A549 (cell line): Measurements from ENCODE around the gene VAMP7. TPM values are rescaled to one million over a fixed set of nuclear protein-coding genes. Genes with fewer than 3 reads are reported as not detected.
"Not testable (repeated sequence)": the region's sequence is repeated elsewhere in the genome, so short reads cannot be mapped to it uniquely, and the experiment has no call there.

Source experiments
- ATAC-seq, 2 experiments: fragments of 200-7000 bp in 1 of 2; fragments of >200 bp in 1 of 2; cut with Nextera tagmentation in 1 of 2; cut with Tn5 transposase in 1 of 2; 3 replicates each; pipeline versions ENCODE4 v1.8.0 to v1.9.1; 2018 to 2020; ENCODE audit warnings: mild to moderate bottlenecking in 1 of 2, moderate library complexity in 1 of 2
- CTCF ChIA-PET: fragments of 300-600 bp; sonication (Branson Sonifier 250); formaldehyde crosslinking; extraction: SDS; loops from one replicate; lab custom pipeline; 2021; ENCODE audit warnings: antibody characterized with exemption, inconsistent platforms; lab: Yijun Ruan, JAX
- POLR2A ChIA-PET: fragments of 350-600 bp; formaldehyde crosslinking; extraction: SDS; loops from one replicate; lab custom pipeline; 2021; ENCODE audit warnings: antibody characterized with exemption, inconsistent platforms; lab: Yijun Ruan, JAX
- DNase-seq, 2 experiments: peaks; one replicate each; pipeline versions ENCODE4 v3.0.0 to v3.0.0-alpha.2; 2011 to 2016; ENCODE audit warnings: low read depth in 1 of 2, low spot score in 1 of 2
- FAIRE-seq: peaks from 2 replicates; lab custom pipeline; 2011; peaks lifted over from hg19 to GRCh38; lab: Jason Lieb, UNC
- H3K27ac ChIP-seq, 2 experiments: fragments of >200 bp; sonication (Bioruptor Twin); formaldehyde crosslinking; 3 replicates each; pipeline ENCODE4 v1.5.1; 2016 to 2017
- H3K4me1 ChIP-seq: fragments of >200 bp; sonication (Bioruptor Twin); formaldehyde crosslinking; 3 replicates; pipeline ENCODE4 v1.6.1; 2016
- H3K4me2 ChIP-seq: fragments of >200 bp; sonication (Bioruptor Twin); formaldehyde crosslinking; 3 replicates; pipeline ENCODE4 v1.6.1; 2016
- H3K4me3 ChIP-seq: fragments of >200 bp; sonication (Bioruptor Twin); formaldehyde crosslinking; 3 replicates; pipeline ENCODE4 v1.5.1; 2016
- H3K9me3 ChIP-seq: fragments of >200 bp; sonication (Bioruptor Twin); formaldehyde crosslinking; 3 replicates; pipeline ENCODE4 v1.6.1; 2016
- E2F6 ChIP-seq: IDR thresholded peaks from 2 replicates; pipeline ENCODE4 v1.6.1; 2012; ENCODE audit warnings: low read depth, borderline replicate concordance
- EHF ChIP-seq: fragments of 250-450 bp; sonication (Bioruptor Pico); IDR thresholded peaks from 2 replicates; pipeline ENCODE4 v1.5.0; 2020; ENCODE audit warnings: mild to moderate bottlenecking
- EP300 ChIP-seq, 2 experiments: fragments of >200 bp; sonication (Bioruptor Twin); formaldehyde crosslinking; IDR thresholded peaks; 2 replicates in 1 of 2; 3 replicates in 1 of 2; pipeline ENCODE4 v1.6.1; 2016 to 2017
- ESRRA ChIP-seq: fragments of 150-350 bp; IDR thresholded peaks from 2 replicates; pipeline ENCODE4 v1.6.1; 2014; ENCODE audit warnings: mild to moderate bottlenecking, low read length, borderline replicate concordance
- FOSB ChIP-seq: fragments of 250-450 bp; sonication (Bioruptor Pico); IDR thresholded peaks from 2 replicates; pipeline ENCODE4 v1.5.0; 2020; ENCODE audit warnings: mild to moderate bottlenecking, moderate library complexity
- FOSL2 ChIP-seq, 2 experiments: fragments of 450-650 bp in 1 of 2; fragments of >200 bp in 1 of 2; sonication (Bioruptor Twin) in 1 of 2; formaldehyde crosslinking; IDR thresholded peaks; 2 replicates each; pipeline versions ENCODE4 v1.5.0 to v1.6.1; 2016 to 2020; ENCODE audit warnings: mild to moderate bottlenecking in 1 of 2, moderate library complexity in 1 of 2
- FOXS1 ChIP-seq: fragments of 250-450 bp; sonication (Bioruptor Pico); IDR thresholded peaks from 2 replicates; pipeline ENCODE4 v1.5.0; 2020; ENCODE audit warnings: mild to moderate bottlenecking, moderate library complexity
- HES2 ChIP-seq: fragments of >200 bp; sonication (Bioruptor Twin); formaldehyde crosslinking; IDR thresholded peaks from 2 replicates; pipeline ENCODE4 v1.6.1; 2016
- JUNB ChIP-seq: fragments of >200 bp; sonication (Bioruptor Twin); formaldehyde crosslinking; IDR thresholded peaks from 2 replicates; pipeline ENCODE4 v1.6.1; 2016
- KDM5A ChIP-seq: fragments of 200-600 bp; sonication (generic); IDR thresholded peaks from 2 replicates; pipeline ENCODE4 v1.6.1; 2016; ENCODE audit warnings: antibody characterized with exemption, mild to moderate bottlenecking
- MAFK ChIP-seq: fragments of 450-650 bp; IDR thresholded peaks from 2 replicates; pipeline ENCODE4 v1.6.1; 2014; ENCODE audit not compliant: partially characterized antibody
- MAZ ChIP-seq: fragments of 150-350 bp; IDR thresholded peaks from 2 replicates; pipeline ENCODE4 v1.6.1; 2014; ENCODE audit warnings: antibody characterized with exemption, low read depth, low read length, borderline replicate concordance
- NPAS2 ChIP-seq: fragments of 250-450 bp; sonication (Bioruptor Pico); IDR thresholded peaks from 2 replicates; pipeline ENCODE4 v1.8.0; 2022; ENCODE audit warnings: mild to moderate bottlenecking, moderate library complexity, borderline replicate concordance
- NR3C1 ChIP-seq: fragments of >200 bp; sonication (Bioruptor Twin); formaldehyde crosslinking; IDR thresholded peaks from 3 replicates; pipeline ENCODE4 v1.6.1; 2017
- POLR2A ChIP-seq: IDR thresholded peaks from 2 replicates; pipeline ENCODE4 v1.6.1; 2012; ENCODE audit warnings: mild to moderate bottlenecking, low read length
- POLR2AphosphoS2 ChIP-seq: conservative IDR thresholded peaks from 2 replicates; pipeline ENCODE4 v1.6.1; 2012; ENCODE audit warnings: low read length, improper control_type of control experiment, inconsistent platforms
- RARB ChIP-seq: fragments of 250-450 bp; sonication (Bioruptor Pico); IDR thresholded peaks from 2 replicates; pipeline ENCODE4 v1.8.0; 2021; ENCODE audit warnings: mild to moderate bottlenecking, moderate library complexity
- RCOR1 ChIP-seq: fragments of 150-350 bp; IDR thresholded peaks from 2 replicates; pipeline ENCODE4 v1.6.1; 2014; ENCODE audit warnings: antibody characterized with exemption, low read length, low read depth
- TFCP2L1 ChIP-seq: fragments of 250-450 bp; sonication (Bioruptor Pico); IDR thresholded peaks from 2 replicates; pipeline ENCODE4 v1.5.0; 2021; ENCODE audit warnings: mild to moderate bottlenecking
- ZC3H11A ChIP-seq: fragments of 450-650 bp; IDR thresholded peaks from 2 replicates; pipeline ENCODE4 v1.6.1; 2014; ENCODE audit warnings: antibody characterized with exemption, mild to moderate bottlenecking
- ZFP36 ChIP-seq: fragments of 450-650 bp; IDR thresholded peaks from 2 replicates; pipeline ENCODE4 v1.6.1; 2014; ENCODE audit warnings: borderline replicate concordance; ENCODE audit not compliant: partially characterized antibody
- ZNF302 ChIP-seq: fragments of 250-450 bp; sonication (Bioruptor Pico); IDR thresholded peaks from 2 replicates; pipeline ENCODE4 v1.9.0; 2021; ENCODE audit warnings: inconsistent platforms, mild to moderate bottlenecking, moderate library complexity
- WGBS: methylation state at CpG from one replicate; pipeline ENCODE4 v1.1.6; 2017; ENCODE audit errors: missing lambda C conversion rate; 5-methylcytosine and 5-hydroxymethylcytosine counted together
- polyA plus RNA-seq, 4 experiments: library from polyadenylated mRNA; depleted of rRNA in 3 of 4; stranded (reverse); fragments of >200 nt; fragmentation: RNase III in 1 of 4; extraction: RNeasy Plus Mini Kit Qiagen cat#74134 plus additional on column Dnase treatment in 1 of 4; gene quantifications; 2 replicates in 3 of 4; 3 replicates in 1 of 4; pipeline ENCODE4 v1.2.3, GENCODE V29; 2011 to 2017
- TF ChIP-seq, protein P1 (sequence below): IDR thresholded peaks from 2 replicates; pipeline ENCODE4 v1.6.1; 2012

Gene VAMP7
- polyA plus RNA-seq, 2 of the 4 experiments (the other 2 are of a cell fraction): 35.4 to 53.7 TPM

DNA sequence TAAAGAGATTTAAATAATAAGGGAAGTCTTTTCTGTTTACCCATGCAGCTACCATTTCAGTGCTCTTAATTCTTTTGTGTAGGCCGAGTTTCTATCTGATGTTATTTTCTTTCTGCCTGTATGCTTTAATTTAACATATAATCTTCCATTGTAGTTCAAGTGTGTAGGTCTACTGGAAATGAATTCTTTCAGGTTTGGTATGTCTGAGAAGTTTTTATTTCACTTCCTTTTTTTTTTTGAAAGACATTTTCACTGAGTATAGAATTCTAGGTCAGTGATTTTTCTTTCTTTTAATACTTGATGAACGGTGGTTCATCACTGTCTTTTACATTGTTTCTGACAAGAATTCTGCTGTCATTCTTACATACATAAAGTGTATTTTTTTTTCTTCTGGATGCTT, 42.1 kb downstream of the VAMP7 start:
- no peak for TF ChIP-seq KDM5A
- 57% methylated on average over 2 of the region's 2 CpGs for WGBS
- Histone ChIP-seq H3K9me3 (no peaks in the 10 kb centered on the region; the same call in 2 of the 3 replicates), H3K4me3 (no peak overlapping the region), H3K4me1 (no peaks in the 10 kb centered on the region), H3K27ac (no peak overlapping the region), H3K4me2 (no peak overlapping the region)
- ChIA-PET CTCF (no interaction called here), POLR2A (no interaction called here)
- DNase-seq: no peak
- ATAC-seq: no peak
- FAIRE-seq: peak; percentile 61

DNA sequence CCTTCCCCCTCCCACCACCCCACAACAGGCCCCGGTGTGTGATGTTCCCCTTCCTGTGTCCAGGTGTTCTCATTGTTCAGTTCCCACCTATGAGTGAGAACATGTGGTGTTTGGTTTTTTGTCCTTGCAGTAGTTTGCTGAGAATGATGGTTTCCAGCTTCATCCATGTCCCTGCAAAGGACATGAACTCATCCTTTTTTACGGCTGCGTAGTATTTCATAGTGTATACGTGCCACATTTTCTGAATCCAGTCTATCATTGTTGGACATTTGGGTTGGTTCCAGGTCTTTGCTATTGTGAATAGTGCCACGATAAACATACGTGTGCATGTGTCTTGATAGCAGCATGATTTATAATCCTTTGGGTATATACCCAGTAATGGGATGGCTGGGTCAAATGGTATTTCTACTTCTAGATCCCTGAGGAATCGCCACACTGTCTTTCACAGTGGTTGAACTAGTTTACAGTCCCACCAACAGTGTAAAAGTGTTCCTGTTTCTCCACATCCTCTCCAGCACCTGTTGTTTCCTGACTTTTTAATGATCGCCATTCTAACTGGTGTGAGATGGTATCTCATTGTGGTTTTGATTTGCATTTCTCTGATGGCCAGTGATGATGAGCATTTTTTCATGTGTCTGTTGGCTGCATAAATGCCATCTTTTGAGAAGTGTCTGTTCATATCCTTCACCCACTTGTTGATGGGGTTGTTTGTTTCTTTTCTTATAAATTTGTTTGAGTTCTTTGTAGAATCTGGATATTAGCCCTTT, 49.9 kb downstream of the VAMP7 start:
- DNase-seq, FAIRE-seq, H3K4me3 ChIP-seq, H3K4me1 ChIP-seq, CTCF ChIA-PET, H3K27ac ChIP-seq, H3K4me2 ChIP-seq, POLR2A ChIA-PET, ATAC-seq: not testable (repeated sequence)
- H3K9me3 ChIP-seq: peaks cover 12% of the 10 kb centered on the region; the same call in 1 of the 3 replicates
- 74% methylated on average over 7 of the region's 8 CpGs for WGBS

DNA sequence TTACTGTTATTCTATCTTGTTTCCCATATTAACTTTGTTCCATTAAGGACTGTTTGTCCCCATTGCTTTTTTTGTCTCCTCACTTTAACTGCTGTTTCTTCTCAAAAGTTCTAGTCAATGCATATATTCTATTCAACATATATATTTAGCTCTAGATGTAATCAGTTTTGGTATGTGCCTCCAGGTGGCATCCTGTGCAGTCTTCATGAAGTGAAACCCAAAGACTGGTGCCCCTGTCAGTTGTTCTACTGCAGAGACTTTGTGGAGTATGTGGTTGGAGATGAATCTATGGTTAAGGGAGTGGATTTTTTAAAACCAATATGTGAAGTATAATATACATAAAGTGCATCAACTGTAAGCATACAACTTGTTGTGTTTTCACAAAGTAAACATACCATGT, 57.0 kb downstream of the VAMP7 start:
- Histone ChIP-seq H3K9me3 (no peaks in the 10 kb centered on the region), H3K4me1 (no peaks in the 10 kb centered on the region), H3K4me3 (no peak overlapping the region), H3K27ac (no peak overlapping the region), H3K4me2 (no peak overlapping the region)
- ATAC-seq (no peak), DNase-seq (no peak), FAIRE-seq (no peak)
- POLR2A ChIA-PET: no interaction called here
- TF ChIP-seq, protein P1, sequence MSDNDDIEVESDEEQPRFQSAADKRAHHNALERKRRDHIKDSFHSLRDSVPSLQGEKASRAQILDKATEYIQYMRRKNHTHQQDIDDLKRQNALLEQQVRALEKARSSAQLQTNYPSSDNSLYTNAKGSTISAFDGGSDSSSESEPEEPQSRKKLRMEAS: no peak
- TF ChIP-seq MAZ: no peak
- no peak for TF ChIP-seq ZNF302
- no peak for TF ChIP-seq ZC3H11A
- CTCF ChIA-PET: no interaction called here

GRCh38 chrX:155949098-155949497, 68.0 kb downstream of the VAMP7 start:
- ATAC-seq: no peak
- no peak for DNase-seq
- TF ChIP-seq ZNF302 (no peak), EHF (no peak), POLR2A (no peak), NPAS2 (no peak), EP300 (IDR thresholded peaks at IDR 0.05) (no peak), RARB (CRISPR knock-in tag) (no peak), FOSB (CRISPR knock-in tag) (no peak), RCOR1 (no peak), NR3C1 (no peak), POLR2AphosphoS2 (no peak), TFCP2L1 (CRISPR knock-in tag) (no peak), HES2 (no peak)
- Histone ChIP-seq H3K4me3 (no peak overlapping the region), H3K9me3 (no peaks in the 10 kb centered on the region), H3K27ac (no peak overlapping the region), H3K4me1 (no peaks in the 10 kb centered on the region), H3K4me2 (no peak overlapping the region)
- no peak for FAIRE-seq
- POLR2A ChIA-PET: no interaction called here
- CTCF ChIA-PET: no interaction called here
- WGBS: 59% methylated on average over 2 of the region's 2 CpGs

DNA sequence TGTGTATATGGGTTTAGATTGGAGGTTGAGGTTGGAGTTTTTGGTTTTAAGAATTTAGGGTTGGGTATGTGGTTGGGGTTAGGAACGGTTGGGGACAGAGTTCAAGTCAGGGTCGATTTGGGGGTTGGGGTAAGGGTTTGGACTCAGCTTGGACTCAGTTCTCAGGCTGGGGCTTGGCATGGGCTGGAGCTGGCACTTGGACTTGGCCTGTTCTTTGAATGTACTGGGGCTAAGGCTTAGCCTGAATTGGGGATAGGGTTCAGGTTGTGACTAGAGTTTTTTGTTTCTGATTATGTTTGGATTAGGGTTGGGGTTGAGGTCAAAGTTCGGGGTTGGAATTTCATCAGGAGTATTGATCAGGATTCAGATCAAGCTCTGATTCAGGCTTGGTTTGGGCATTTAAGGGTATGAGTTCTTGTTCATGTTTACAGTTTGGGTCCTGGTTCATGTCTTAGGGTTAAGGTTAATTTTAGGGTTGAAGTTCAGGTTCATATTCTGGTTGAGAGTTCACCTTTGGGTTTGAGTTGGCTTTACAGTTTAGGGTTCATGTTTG, 70.2 kb downstream of the VAMP7 start:
- DNase-seq (no peak), FAIRE-seq (no peak), ATAC-seq (no peak)
- Histone ChIP-seq H3K4me2 (no peak overlapping the region), H3K4me1 (no peaks in the 10 kb centered on the region), H3K27ac (no peak overlapping the region), H3K9me3 (no peaks in the 10 kb centered on the region), H3K4me3 (no peak overlapping the region)
- WGBS: 35% methylated on average over 3 of the region's 3 CpGs
- TF ChIP-seq POLR2A: no peak
- TF ChIP-seq FOSL2 (IDR thresholded peaks at IDR 0.05): no peak
- no peak for TF ChIP-seq FOSL2 (CRISPR knock-in tag; IDR thresholded peaks at IDR 0.05)
- TF ChIP-seq FOSB (CRISPR knock-in tag): no peak
- no peak for TF ChIP-seq NPAS2
- TF ChIP-seq ZNF302: no peak
- TF ChIP-seq JUNB: no peak
- TF ChIP-seq ZFP36: no peak
- no peak for TF ChIP-seq EP300 (IDR thresholded peaks at IDR 0.05)
- TF ChIP-seq FOXS1: no peak
- TF ChIP-seq MAFK: no peak
- no peak for TF ChIP-seq E2F6
- TF ChIP-seq, protein P1: no peak
- no peak for TF ChIP-seq HES2
- no peak for TF ChIP-seq NR3C1
- TF ChIP-seq ESRRA: no peak
- POLR2A ChIA-PET: no interaction called here
- CTCF ChIA-PET: no interaction called here
